ENCODE measurements around the gene KCTD13.
A peak's percentile ranks its signal among the peaks of the same experiment; 100 is the strongest.

DNA sequence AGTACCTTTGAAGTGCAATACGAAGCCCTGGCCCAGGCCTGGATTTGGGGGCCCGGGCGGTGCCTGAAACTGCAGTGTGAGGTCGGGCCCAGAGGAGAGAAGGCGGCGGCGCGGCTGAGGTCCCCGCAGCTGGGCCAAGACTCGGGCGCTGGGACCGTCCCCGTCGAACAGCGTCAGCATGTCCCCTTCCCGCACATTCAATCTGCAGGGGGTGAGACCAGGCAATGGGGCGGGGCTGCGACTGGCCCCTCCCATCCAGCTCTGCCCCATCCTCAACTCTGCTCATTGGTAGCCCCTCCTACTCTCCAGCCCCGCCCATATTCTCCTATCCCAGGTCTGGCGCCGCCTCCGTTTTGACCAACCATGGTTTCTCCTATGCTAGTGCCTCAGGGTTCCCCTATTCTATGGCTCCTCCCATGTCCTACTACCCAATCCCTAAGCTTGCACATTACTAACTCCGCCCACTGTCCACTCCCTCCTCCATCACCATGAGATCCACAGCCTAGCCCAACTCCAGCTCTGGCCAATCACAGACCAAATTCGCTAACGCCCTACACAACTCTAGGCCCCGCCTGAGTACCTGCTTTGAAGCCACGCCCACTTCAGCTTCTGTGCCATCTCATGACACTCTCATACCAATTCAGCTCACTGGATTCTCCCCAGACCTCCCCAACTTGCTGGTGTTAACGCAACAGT is 48.6 kb downstream of the KCTD13 start:
- TF ChIP-seq, protein P1, sequence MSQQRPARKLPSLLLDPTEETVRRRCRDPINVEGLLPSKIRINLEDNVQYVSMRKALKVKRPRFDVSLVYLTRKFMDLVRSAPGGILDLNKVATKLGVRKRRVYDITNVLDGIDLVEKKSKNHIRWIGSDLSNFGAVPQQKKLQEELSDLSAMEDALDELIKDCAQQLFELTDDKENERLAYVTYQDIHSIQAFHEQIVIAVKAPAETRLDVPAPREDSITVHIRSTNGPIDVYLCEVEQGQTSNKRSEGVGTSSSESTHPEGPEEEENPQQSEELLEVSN (IDR thresholded peaks at IDR 0.05), result peak; percentile 89
- no peak for TF ChIP-seq RXRA (IDR thresholded peaks at IDR 0.05; ENCODE audit: insufficient read depth, low read depth, low read length)
- peak; percentile 63; the same call in 1 of the 2 replicates for TF ChIP-seq SP1 (IDR thresholded peaks at IDR 0.05; ENCODE audit: low read depth, low read length)
- TF ChIP-seq, protein P2, sequence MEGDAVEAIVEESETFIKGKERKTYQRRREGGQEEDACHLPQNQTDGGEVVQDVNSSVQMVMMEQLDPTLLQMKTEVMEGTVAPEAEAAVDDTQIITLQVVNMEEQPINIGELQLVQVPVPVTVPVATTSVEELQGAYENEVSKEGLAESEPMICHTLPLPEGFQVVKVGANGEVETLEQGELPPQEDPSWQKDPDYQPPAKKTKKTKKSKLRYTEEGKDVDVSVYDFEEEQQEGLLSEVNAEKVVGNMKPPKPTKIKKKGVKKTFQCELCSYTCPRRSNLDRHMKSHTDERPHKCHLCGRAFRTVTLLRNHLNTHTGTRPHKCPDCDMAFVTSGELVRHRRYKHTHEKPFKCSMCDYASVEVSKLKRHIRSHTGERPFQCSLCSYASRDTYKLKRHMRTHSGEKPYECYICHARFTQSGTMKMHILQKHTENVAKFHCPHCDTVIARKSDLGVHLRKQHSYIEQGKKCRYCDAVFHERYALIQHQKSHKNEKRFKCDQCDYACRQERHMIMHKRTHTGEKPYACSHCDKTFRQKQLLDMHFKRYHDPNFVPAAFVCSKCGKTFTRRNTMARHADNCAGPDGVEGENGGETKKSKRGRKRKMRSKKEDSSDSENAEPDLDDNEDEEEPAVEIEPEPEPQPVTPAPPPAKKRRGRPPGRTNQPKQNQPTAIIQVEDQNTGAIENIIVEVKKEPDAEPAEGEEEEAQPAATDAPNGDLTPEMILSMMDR (IDR thresholded peaks at IDR 0.05; ENCODE audit: control extremely low read depth in 1 of 3, insufficient read depth in 1 of 3, low read depth in 1 of 3, low read length in 3 of 3), result no peak
- TF ChIP-seq TBP (IDR thresholded peaks at IDR 0.05; ENCODE audit: low read depth, low read length), result no peak; the same call in 1 of the 2 replicates
- TF ChIP-seq RFX5 (IDR thresholded peaks at IDR 0.05; ENCODE audit: borderline replicate concordance, low read depth, low read length), result no peak
- TF ChIP-seq POLR2A (IDR thresholded peaks at IDR 0.05; ENCODE audit: control extremely low read depth in 1 of 2, low read depth in 2 of 2, low read length in 2 of 2), result peak in 1 of 2 experiments; percentile 65; a peak in 2 of 3 replicates

Measured in H1 (cell line).